ENCODE data around the gene WWC1. TPM values are rescaled to one million over a fixed set of nuclear protein-coding genes. Genes with fewer than 3 reads are reported as not detected.

WWC1 gene
- total RNA-seq, 1 experiment from 2014 or later = 52.6 TPM

DNA sequence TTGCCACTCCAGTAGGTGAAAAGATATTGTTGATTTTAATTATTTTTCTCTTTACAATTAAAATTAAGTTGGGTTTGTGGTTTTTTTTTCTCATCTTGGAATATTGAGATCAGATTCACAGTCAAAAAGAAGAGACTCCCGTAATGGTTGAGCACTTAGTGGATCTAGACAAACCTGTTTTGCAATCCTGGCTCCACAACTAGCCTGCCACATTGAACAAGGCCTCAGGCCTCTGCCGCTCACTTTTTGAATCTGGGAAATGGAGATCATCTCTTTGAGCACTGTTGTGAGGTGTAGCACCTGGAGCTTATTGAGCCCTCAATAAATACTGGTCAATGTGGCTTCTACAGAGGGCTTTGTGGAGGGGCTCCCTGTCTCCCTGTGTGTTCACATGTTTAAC, 157.7 kb downstream of the WWC1 start:
- H2AFZ ChIP-seq (ENCODE audit: low read depth, low read length, poor library complexity, severe bottlenecking) = no peak overlapping the region
- no peaks in the 10 kb centered on the region for H4K20me1 ChIP-seq (ENCODE audit: insufficient read depth)
- no peak for ATAC-seq
- CTCF ChIA-PET = no interaction called here
- no peak overlapping the region for H3K4me2 ChIP-seq (ENCODE audit: low read length)
- intact Hi-C loops (cut with micrococcal nuclease) = no loop called here
- TF ChIP-seq SRF (IDR thresholded peaks at IDR 0.05; ENCODE audit: low read depth) (no peak), ZFX (IDR thresholded peaks at IDR 0.05) (no peak), SP1 (IDR thresholded peaks at IDR 0.05; ENCODE audit: low read depth) (no peak), JUND (IDR thresholded peaks at IDR 0.05) (no peak), EGR1 (IDR thresholded peaks at IDR 0.05; ENCODE audit: low read depth) (no peak), CBX3 (IDR thresholded peaks at IDR 0.05; ENCODE audit: low read depth) (no peak), YY1 (IDR thresholded peaks at IDR 0.05; ENCODE audit: extremely low read depth, insufficient replicate concordance, low read depth, low read length) (no peak), FOSL1 (IDR thresholded peaks at IDR 0.05; ENCODE audit: low read depth) (no peak), EZH2phosphoT487 (IDR thresholded peaks at IDR 0.05; ENCODE audit: borderline replicate concordance) (no peak), MAX (IDR thresholded peaks at IDR 0.05) (no peak), ZNF274 (IDR thresholded peaks at IDR 0.05; ENCODE audit: low read depth, low read length) (no peak), TCF7L2 (IDR thresholded peaks at IDR 0.05; ENCODE audit: borderline replicate concordance, extremely low read depth, insufficient read depth, insufficient read length) (no peak), SIN3A (IDR thresholded peaks at IDR 0.05; ENCODE audit: low read depth) (no peak), POLR2A (IDR thresholded peaks at IDR 0.05; ENCODE audit: borderline replicate concordance, extremely low read depth, insufficient read depth, insufficient read length) (no peak)
- TF ChIP-seq, protein P1, sequence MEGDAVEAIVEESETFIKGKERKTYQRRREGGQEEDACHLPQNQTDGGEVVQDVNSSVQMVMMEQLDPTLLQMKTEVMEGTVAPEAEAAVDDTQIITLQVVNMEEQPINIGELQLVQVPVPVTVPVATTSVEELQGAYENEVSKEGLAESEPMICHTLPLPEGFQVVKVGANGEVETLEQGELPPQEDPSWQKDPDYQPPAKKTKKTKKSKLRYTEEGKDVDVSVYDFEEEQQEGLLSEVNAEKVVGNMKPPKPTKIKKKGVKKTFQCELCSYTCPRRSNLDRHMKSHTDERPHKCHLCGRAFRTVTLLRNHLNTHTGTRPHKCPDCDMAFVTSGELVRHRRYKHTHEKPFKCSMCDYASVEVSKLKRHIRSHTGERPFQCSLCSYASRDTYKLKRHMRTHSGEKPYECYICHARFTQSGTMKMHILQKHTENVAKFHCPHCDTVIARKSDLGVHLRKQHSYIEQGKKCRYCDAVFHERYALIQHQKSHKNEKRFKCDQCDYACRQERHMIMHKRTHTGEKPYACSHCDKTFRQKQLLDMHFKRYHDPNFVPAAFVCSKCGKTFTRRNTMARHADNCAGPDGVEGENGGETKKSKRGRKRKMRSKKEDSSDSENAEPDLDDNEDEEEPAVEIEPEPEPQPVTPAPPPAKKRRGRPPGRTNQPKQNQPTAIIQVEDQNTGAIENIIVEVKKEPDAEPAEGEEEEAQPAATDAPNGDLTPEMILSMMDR (IDR thresholded peaks at IDR 0.05 in 2 of 3, conservative IDR thresholded peaks at IDR 0.05 in 1 of 3; ENCODE audit: borderline replicate concordance in 1 of 3, insufficient read depth in 1 of 3, low read depth in 2 of 3, low read length in 2 of 3) = no peak
- TF ChIP-seq, protein P2, sequence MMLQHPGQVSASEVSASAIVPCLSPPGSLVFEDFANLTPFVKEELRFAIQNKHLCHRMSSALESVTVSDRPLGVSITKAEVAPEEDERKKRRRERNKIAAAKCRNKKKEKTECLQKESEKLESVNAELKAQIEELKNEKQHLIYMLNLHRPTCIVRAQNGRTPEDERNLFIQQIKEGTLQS (IDR thresholded peaks at IDR 0.05) = no peak
- no TSS peak for BruUV-seq (replicated peaks)
- RAD21 ChIA-PET (ENCODE audit: low non-redundant PET in 1 of 2, low total read pairs in 2 of 2, uncharacterized antibody in 2 of 2, unreplicated experiment in 2 of 2) = no interaction called here
- H3K9me3 ChIP-seq (ENCODE audit: control insufficient read depth in 1 of 2, insufficient read depth in 1 of 2, low read depth in 1 of 2, low read length in 2 of 2) = no peaks in the 10 kb centered on the region
- H3K4me3 ChIP-seq (replicated peaks in 1 of 2; ENCODE audit: low read depth in 1 of 2, low read length in 2 of 2) = no peak overlapping the region
- H3K9me2 ChIP-seq (ENCODE audit: insufficient read depth) = no peaks in the 10 kb centered on the region
- peaks cover 7 to 17% of the 10 kb centered on the region in 2 experiments; a peak in 3 of 4 replicates for H3K36me3 ChIP-seq (ENCODE audit: control insufficient read depth in 1 of 2, insufficient read depth in 2 of 2, low read length in 2 of 2)
- H3K79me2 ChIP-seq (ENCODE audit: insufficient read depth, low read length) = no peaks in the 10 kb centered on the region
- H3K27ac ChIP-seq (ENCODE audit: low read depth, low read length) = no peak overlapping the region
- no peaks in the 10 kb centered on the region; a peak in 1 of 4 replicates for H3K4me1 ChIP-seq (ENCODE audit: control insufficient read depth in 1 of 2, insufficient read depth in 2 of 2, low read length in 2 of 2)
- H3K9ac ChIP-seq (ENCODE audit: low read length) = no peak overlapping the region
- H3K27me3 ChIP-seq (ENCODE audit: insufficient read depth, low read length) = no peaks in the 10 kb centered on the region
- DNase-seq (ENCODE audit: low read depth, low spot score) = no peak
- POLR2A ChIA-PET = no interaction called here
